MM.1S (cell line): ENCODE measurements around the gene MICALL2.

Experiments used
- CTCF ChIP-seq: fragments of 300-600 bp; sonication (generic); IDR thresholded peaks from 2 replicates; pipeline ENCODE4 v1.5.1; 2016; ENCODE audit warnings: antibody characterized with exemption, low read length, mixed read lengths
- EZH2 ChIP-seq: fragments of 300-600 bp; sonication (generic); optimal IDR thresholded peaks from 2 replicates; pipeline ENCODE3; 2017; ENCODE audit warnings: low read depth, mild to moderate bottlenecking, antibody characterized with exemption, low read length, mixed read lengths

DNA sequence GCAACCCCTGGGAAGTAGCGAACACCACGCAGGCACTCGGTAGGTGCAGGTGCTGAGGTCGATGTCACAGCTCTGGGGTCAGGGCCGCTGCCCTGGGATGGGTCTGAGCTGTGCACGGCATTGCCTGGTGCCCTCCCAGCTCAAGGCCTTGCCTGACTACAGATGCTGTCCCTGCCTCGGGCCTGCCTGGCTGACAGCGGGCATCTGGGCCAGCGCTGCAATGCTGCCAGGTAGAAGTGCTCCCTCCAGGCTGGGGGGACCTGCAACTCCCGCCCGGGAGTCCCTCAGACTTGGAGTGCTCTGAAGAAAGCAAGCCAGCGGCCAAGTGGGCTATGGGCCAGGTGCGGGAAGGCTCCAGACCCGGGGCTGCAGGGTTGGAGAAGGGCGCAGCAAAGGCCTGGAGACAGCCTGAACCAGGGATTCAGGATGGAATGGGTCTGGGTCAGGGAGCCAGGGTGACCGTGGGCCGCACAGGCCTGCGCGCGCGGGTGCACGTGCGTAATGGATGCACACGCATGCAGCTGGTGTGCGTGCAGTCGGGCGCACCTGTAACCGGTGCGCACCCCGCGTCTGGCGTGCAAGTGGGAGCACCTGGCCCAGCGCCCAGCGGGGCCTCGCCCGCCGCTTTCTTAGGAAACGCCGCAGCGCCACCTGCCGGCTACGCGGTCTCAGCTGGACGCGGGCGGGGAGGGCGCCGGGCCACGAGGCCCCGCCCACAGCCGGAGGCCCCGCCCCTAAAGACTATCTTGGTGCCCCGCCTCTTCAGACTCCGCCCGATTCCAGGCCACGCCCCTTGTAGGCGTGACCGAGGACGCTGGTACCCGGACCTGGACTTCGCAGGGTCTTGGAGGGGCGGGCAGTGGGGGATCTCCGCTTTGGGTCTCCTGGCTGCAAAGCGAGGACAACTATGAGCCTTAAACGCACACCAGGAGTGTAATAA is 46.7 kb downstream of the MICALL2 start:
- TF ChIP-seq CTCF: peak; percentile 59
- no peak for TF ChIP-seq EZH2
